GM23338 (cell line): ENCODE results near the gene GSDME. TPM values are rescaled to one million over a fixed set of nuclear protein-coding genes. Genes with fewer than 3 reads are reported as not detected.

Experiments
- ATAC-seq: fragments of 200-7000 bp; cut with Tn5 transposase; 3 replicates; pipeline ENCODE4 v1.9.1; 2020
- DNase-seq: peaks from one replicate; pipeline ENCODE4 v3.0.0-alpha.2; 2015; ENCODE audit warnings: low spot score
- H2AFZ ChIP-seq: fragments of 200-600 bp; sonication (generic); 2 replicates; pipeline ENCODE4 v1.8.0; 2016; ENCODE audit warnings: antibody characterized with exemption, mild to moderate bottlenecking, moderate library complexity
- H3F3A ChIP-seq: fragments of 200-600 bp; sonication (generic); replicated peaks from 2 replicates; pipeline ENCODE4 v1.8.0; 2017; ENCODE audit warnings: antibody characterized with exemption, mixed run types, low read depth
- H3K27ac ChIP-seq: fragments of 200-600 bp; sonication (generic); 2 replicates; pipeline ENCODE4 v1.6.1; 2016; ENCODE audit warnings: low read depth
- H3K27me3 ChIP-seq: fragments of 200-600 bp; sonication (generic); 2 replicates; pipeline ENCODE4 v1.8.0; 2016; ENCODE audit warnings: mild to moderate bottlenecking, mixed run types, moderate library complexity; ENCODE audit not compliant: insufficient read depth
- H3K36me3 ChIP-seq: fragments of 200-600 bp; sonication (generic); 2 replicates; pipeline ENCODE4 v1.8.0; 2016; ENCODE audit warnings: mild to moderate bottlenecking; ENCODE audit not compliant: insufficient read depth
- H3K4me1 ChIP-seq: fragments of 200-600 bp; sonication (generic); 2 replicates; pipeline ENCODE4 v1.8.0; 2016; ENCODE audit warnings: mild to moderate bottlenecking, moderate library complexity; ENCODE audit not compliant: insufficient read depth
- H3K4me2 ChIP-seq: fragments of 200-600 bp; sonication (generic); 2 replicates; pipeline ENCODE4 v1.7.1; 2017; ENCODE audit warnings: mixed run types
- H3K4me3 ChIP-seq: fragments of 200-600 bp; sonication (generic); 2 replicates; pipeline ENCODE4 v1.6.1; 2016; ENCODE audit warnings: mixed run types
- H3K79me2 ChIP-seq: fragments of 200-600 bp; sonication (generic); replicated peaks from 2 replicates; pipeline ENCODE4 v1.8.0; 2017; ENCODE audit warnings: mild to moderate bottlenecking; ENCODE audit not compliant: insufficient read depth
- H3K9me2 ChIP-seq: fragments of 200-600 bp; sonication (generic); 2 replicates; pipeline ENCODE4 v1.8.0; 2017; ENCODE audit not compliant: insufficient read depth
- H4K20me1 ChIP-seq: fragments of 200-600 bp; sonication (generic); replicated peaks from 2 replicates; pipeline ENCODE4 v1.8.0; 2017; ENCODE audit warnings: mild to moderate bottlenecking; ENCODE audit not compliant: insufficient read depth
- H3K27ac Mint-ChIP-seq: 2 replicates; pipeline ENCODE4 v1.8.0; 2020; ENCODE audit warnings: inconsistent platforms, mild to moderate bottlenecking, moderate library complexity, mixed read lengths
- H3K27me3 Mint-ChIP-seq: 3 replicates; pipeline ENCODE4 v1.8.0; 2022; ENCODE audit warnings: low read depth, mild to moderate bottlenecking, moderate library complexity, mixed read lengths, inconsistent platforms; ENCODE audit not compliant: insufficient read depth, poor library complexity
- H3K36me3 Mint-ChIP-seq: 3 replicates; pipeline ENCODE4 v1.8.0; 2021; ENCODE audit warnings: low read depth, mild to moderate bottlenecking, inconsistent platforms, moderate library complexity, mixed read lengths
- H3K4me1 Mint-ChIP-seq: 3 replicates; pipeline ENCODE4 v1.8.0; 2020; ENCODE audit warnings: mild to moderate bottlenecking, inconsistent platforms, mixed read lengths
- H3K4me3 Mint-ChIP-seq: 3 replicates; pipeline ENCODE4 v1.8.0; 2021; ENCODE audit warnings: moderate library complexity, mild to moderate bottlenecking, inconsistent platforms, mixed read lengths
- H3K9me3 Mint-ChIP-seq: 3 replicates; pipeline ENCODE4 v1.8.0; 2020; ENCODE audit warnings: moderate library complexity, mild to moderate bottlenecking, inconsistent platforms, mixed read lengths
- CREB1 ChIP-seq: fragments of 250-450 bp; sonication (Bioruptor Pico); IDR thresholded peaks from 2 replicates; pipeline ENCODE4 v1.5.0; 2020; ENCODE audit warnings: low read depth, mild to moderate bottlenecking, moderate library complexity
- CTCF ChIP-seq, 2 experiments: fragments of 200-600 bp in 1 of 2; sonication (generic) in 1 of 2; conservative IDR thresholded peaks; 2 replicates each; pipeline versions ENCODE4 v1.5.1 to v1.6.1; 2016 to 2017; ENCODE audit warnings: antibody characterized with exemption in 2 of 2, low read depth in 2 of 2, mild to moderate bottlenecking in 2 of 2, moderate library complexity in 1 of 2
- ETS1 ChIP-seq: IDR thresholded peaks from 2 replicates; pipeline ENCODE4 v1.6.1; 2016; ENCODE audit warnings: antibody characterized with exemption
- EZH2 ChIP-seq: fragments of 200-600 bp; sonication (generic); IDR thresholded peaks from one replicate; pipeline ENCODE4 v1.8.0; 2017; ENCODE audit warnings: antibody characterized with exemption, mild to moderate bottlenecking, low read depth; ENCODE audit not compliant: unreplicated experiment
- EZH2phosphoT487 ChIP-seq: fragments of 200-600 bp; sonication (generic); IDR thresholded peaks from one replicate; pipeline ENCODE4 v1.8.1; 2018; ENCODE audit warnings: antibody characterized with exemption; ENCODE audit not compliant: unreplicated experiment
- JUNB ChIP-seq: IDR thresholded peaks from one replicate; pipeline ENCODE4 v1.6.1; 2016; ENCODE audit warnings: antibody characterized with exemption; ENCODE audit not compliant: unreplicated experiment
- NANOG ChIP-seq: IDR thresholded peaks from 2 replicates; pipeline ENCODE4 v1.6.1; 2016; ENCODE audit warnings: antibody characterized with exemption, borderline replicate concordance
- POLR2AphosphoS5 ChIP-seq: IDR thresholded peaks from 2 replicates; pipeline ENCODE4 v1.6.1; 2016; ENCODE audit warnings: antibody characterized with exemption, low read depth
- STAT1 ChIP-seq: IDR thresholded peaks from one replicate; pipeline ENCODE4 v1.6.1; 2016; ENCODE audit warnings: antibody characterized with exemption; ENCODE audit not compliant: unreplicated experiment
- ZNF114 ChIP-seq: fragments of 250-450 bp; sonication (Bioruptor Pico); IDR thresholded peaks from 2 replicates; pipeline ENCODE4 v1.5.0; 2020; ENCODE audit warnings: mild to moderate bottlenecking, moderate library complexity
- ZNF331 ChIP-seq: fragments of 250-450 bp; sonication (Bioruptor Pico); IDR thresholded peaks from 2 replicates; pipeline ENCODE4 v1.5.0; 2020; ENCODE audit warnings: low read depth, mild to moderate bottlenecking, moderate library complexity
- ZNF462 ChIP-seq: fragments of 250-450 bp; sonication (Bioruptor Pico); IDR thresholded peaks from 2 replicates; pipeline ENCODE4 v1.5.0; 2020; ENCODE audit warnings: mild to moderate bottlenecking, moderate library complexity
- polyA plus RNA-seq: library from polyadenylated mRNA; unstranded; fragments of >200 nt; fragmentation: Nextera tagmentation; extraction: Ambion mirVana; gene quantifications from 2 replicates; pipeline ENCODE4 v1.2.1, GENCODE V29; 2016
- total RNA-seq: library from RNA; depleted of rRNA; stranded (reverse); fragments of >200 nt; shearing (Covaris generic); gene quantifications from 2 replicates; pipeline ENCODE4 v1.2.3, GENCODE V29; 2014
- TF ChIP-seq, protein P1 (sequence below): IDR thresholded peaks from one replicate; pipeline ENCODE4 v1.6.1; 2018; ENCODE audit warnings: antibody characterized with exemption; ENCODE audit not compliant: unreplicated experiment

The GSDME gene
- total and polyA plus RNA-seq, 2 experiments from 2014 or later, result 8.3 to 8.5 TPM

GRCh38 chr7:24797270-24797669 lies 40.0 kb upstream of the GSDME start:
- H2AFZ ChIP-seq, result no peak overlapping the region
- no peak for ATAC-seq
- H3F3A ChIP-seq, result no peaks in the 10 kb centered on the region
- Mint-ChIP-seq H3K27me3 (no peaks in the 10 kb centered on the region), H3K4me1 (peaks cover 16% of the 10 kb centered on the region), H3K27ac (no peak overlapping the region), H3K9me3 (no peaks in the 10 kb centered on the region), H3K4me3 (no peak overlapping the region), H3K36me3 (peaks cover 14% of the 10 kb centered on the region; the same call in 2 of the 3 replicates)
- no peaks in the 10 kb centered on the region for H3K27me3 ChIP-seq
- 0 out of 2 replicates have a peak, but pooled peaks cover 2% of the 10 kb centered on the region for H3K36me3 ChIP-seq
- DNase-seq, result no peak
- no peak overlapping the region for H3K4me2 ChIP-seq
- no peaks in the 10 kb centered on the region for H3K9me2 ChIP-seq
- H3K79me2 ChIP-seq, result no peaks in the 10 kb centered on the region
- TF ChIP-seq EZH2 (no peak), ZNF462 (CRISPR knock-in tag) (no peak), ZNF114 (no peak), CTCF (conservative IDR thresholded peaks at IDR 0.05; ENCODE audit: low read depth in 2 of 2) (no peak), NANOG (no peak), EZH2phosphoT487 (no peak), POLR2AphosphoS5 (no peak), JUNB (no peak), CREB1 (CRISPR knock-in tag) (no peak), ETS1 (no peak), STAT1 (no peak), ZNF331 (CRISPR knock-in tag) (no peak)
- TF ChIP-seq, protein P1, sequence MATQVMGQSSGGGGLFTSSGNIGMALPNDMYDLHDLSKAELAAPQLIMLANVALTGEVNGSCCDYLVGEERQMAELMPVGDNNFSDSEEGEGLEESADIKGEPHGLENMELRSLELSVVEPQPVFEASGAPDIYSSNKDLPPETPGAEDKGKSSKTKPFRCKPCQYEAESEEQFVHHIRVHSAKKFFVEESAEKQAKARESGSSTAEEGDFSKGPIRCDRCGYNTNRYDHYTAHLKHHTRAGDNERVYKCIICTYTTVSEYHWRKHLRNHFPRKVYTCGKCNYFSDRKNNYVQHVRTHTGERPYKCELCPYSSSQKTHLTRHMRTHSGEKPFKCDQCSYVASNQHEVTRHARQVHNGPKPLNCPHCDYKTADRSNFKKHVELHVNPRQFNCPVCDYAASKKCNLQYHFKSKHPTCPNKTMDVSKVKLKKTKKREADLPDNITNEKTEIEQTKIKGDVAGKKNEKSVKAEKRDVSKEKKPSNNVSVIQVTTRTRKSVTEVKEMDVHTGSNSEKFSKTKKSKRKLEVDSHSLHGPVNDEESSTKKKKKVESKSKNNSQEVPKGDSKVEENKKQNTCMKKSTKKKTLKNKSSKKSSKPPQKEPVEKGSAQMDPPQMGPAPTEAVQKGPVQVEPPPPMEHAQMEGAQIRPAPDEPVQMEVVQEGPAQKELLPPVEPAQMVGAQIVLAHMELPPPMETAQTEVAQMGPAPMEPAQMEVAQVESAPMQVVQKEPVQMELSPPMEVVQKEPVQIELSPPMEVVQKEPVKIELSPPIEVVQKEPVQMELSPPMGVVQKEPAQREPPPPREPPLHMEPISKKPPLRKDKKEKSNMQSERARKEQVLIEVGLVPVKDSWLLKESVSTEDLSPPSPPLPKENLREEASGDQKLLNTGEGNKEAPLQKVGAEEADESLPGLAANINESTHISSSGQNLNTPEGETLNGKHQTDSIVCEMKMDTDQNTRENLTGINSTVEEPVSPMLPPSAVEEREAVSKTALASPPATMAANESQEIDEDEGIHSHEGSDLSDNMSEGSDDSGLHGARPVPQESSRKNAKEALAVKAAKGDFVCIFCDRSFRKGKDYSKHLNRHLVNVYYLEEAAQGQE, result no peak
- no peaks in the 10 kb centered on the region for H4K20me1 ChIP-seq
- H3K4me1 ChIP-seq, result no peaks in the 10 kb centered on the region
- no peak overlapping the region for H3K4me3 ChIP-seq
- no peak overlapping the region for H3K27ac ChIP-seq
